PC-3 (cell line): ENCODE results near the gene ALG14.

Source experiments
- CTCF ChIP-seq: fragments of 300-600 bp; sonication (generic); conservative IDR thresholded peaks from 2 replicates; pipeline ENCODE4 v1.5.1; 2017; ENCODE audit warnings: antibody characterized with exemption, low read depth, mild to moderate bottlenecking, low read length
- EZH2 ChIP-seq: fragments of 300-600 bp; sonication (generic); IDR thresholded peaks from one replicate; pipeline ENCODE4 v1.6.1; 2017; ENCODE audit warnings: antibody characterized with exemption, mild to moderate bottlenecking, low read length; ENCODE audit not compliant: unreplicated experiment
- EZH2phosphoT487 ChIP-seq: fragments of 300-600 bp; sonication (generic); IDR thresholded peaks from 2 replicates; pipeline ENCODE4 v1.6.1; 2018; ENCODE audit warnings: mild to moderate bottlenecking, antibody characterized with exemption, low read length, borderline replicate concordance

- no peak for TF ChIP-seq CTCF
- no peak for TF ChIP-seq EZH2
- no peak for TF ChIP-seq EZH2phosphoT487
These were observed 84.4 kb downstream of the ALG14 start for GRCh38 chr1:94988356-94988755.
